OCI-LY3 (cell line): ENCODE data around the gene KRT80.

ENCODE experiments used
- H2AFZ ChIP-seq: fragments of 200-600, 300-600 bp; shearing (Covaris generic); 2 replicates; pipeline ENCODE4 v1.6.0; 2014; ENCODE audit warnings: antibody characterized with exemption, low read depth, low read length
- H3K27ac ChIP-seq: fragments of 200-600, 300-600 bp; sonication (generic); 2 replicates; pipeline ENCODE4 v1.5.1; 2014; ENCODE audit warnings: mild to moderate bottlenecking, low read length, moderate library complexity, mixed read lengths
- H3K27me3 ChIP-seq: fragments of 200-600, 300-600 bp; sonication (generic); 2 replicates; pipeline ENCODE4 v1.6.1; 2014; ENCODE audit warnings: low read depth, low read length, mixed read lengths
- H3K36me3 ChIP-seq: fragments of 200-600, 300-600 bp; sonication (generic); replicated peaks from 2 replicates; pipeline ENCODE3; 2014; ENCODE audit warnings: low read depth, low read length, mixed read lengths
- H3K4me1 ChIP-seq: fragments of 300-600, 200-600 bp; sonication (generic); 2 replicates; pipeline ENCODE4 v1.6.1; 2014; ENCODE audit warnings: low read length, mixed read lengths
- H3K4me2 ChIP-seq: fragments of 200-600, 300-600 bp; sonication (generic); 2 replicates; pipeline ENCODE4 v1.6.1; 2014; ENCODE audit warnings: low read length, mixed read lengths
- H3K4me3 ChIP-seq: fragments of 300-600, 200-600 bp; sonication (generic); 2 replicates; pipeline ENCODE4 v1.5.1; 2014; ENCODE audit warnings: antibody characterized with exemption, mild to moderate bottlenecking, low read length, moderate library complexity
- H3K79me2 ChIP-seq: fragments of 300-600, 200-600 bp; shearing (Covaris generic); 2 replicates; pipeline ENCODE4 v1.6.1; 2014; ENCODE audit warnings: mild to moderate bottlenecking, low read length, mixed read lengths
- H3K9ac ChIP-seq: fragments of 300-600, 200-600 bp; shearing (Covaris generic); 2 replicates; pipeline ENCODE4 v1.6.0; 2014; ENCODE audit warnings: mild to moderate bottlenecking, low read length, moderate library complexity
- H3K9me3 ChIP-seq: fragments of 200-600, 300-600 bp; shearing (Covaris generic); 2 replicates; pipeline ENCODE4 v1.6.1; 2014; ENCODE audit warnings: low read length, mixed read lengths; ENCODE audit not compliant: insufficient read depth
- H4K20me1 ChIP-seq: fragments of 200-600, 300-600 bp; sonication (generic); 2 replicates; pipeline ENCODE4 v1.6.1; 2016; ENCODE audit warnings: low read length, mixed read lengths; ENCODE audit not compliant: insufficient read depth
- EZH2phosphoT487 ChIP-seq: fragments of 200-600 bp; shearing (Covaris generic); IDR thresholded peaks from 2 replicates; pipeline ENCODE4 v1.6.1; 2018; ENCODE audit warnings: antibody characterized with exemption, mixed run types, low read depth
- TF ChIP-seq, protein P1 (sequence below): fragments of 200-600, 300-600 bp; sonication (generic); IDR thresholded peaks from 2 replicates; pipeline ENCODE4 v1.5.1; 2014; ENCODE audit warnings: antibody characterized with exemption, low read length, low read depth

KRT80 gene

DNA sequence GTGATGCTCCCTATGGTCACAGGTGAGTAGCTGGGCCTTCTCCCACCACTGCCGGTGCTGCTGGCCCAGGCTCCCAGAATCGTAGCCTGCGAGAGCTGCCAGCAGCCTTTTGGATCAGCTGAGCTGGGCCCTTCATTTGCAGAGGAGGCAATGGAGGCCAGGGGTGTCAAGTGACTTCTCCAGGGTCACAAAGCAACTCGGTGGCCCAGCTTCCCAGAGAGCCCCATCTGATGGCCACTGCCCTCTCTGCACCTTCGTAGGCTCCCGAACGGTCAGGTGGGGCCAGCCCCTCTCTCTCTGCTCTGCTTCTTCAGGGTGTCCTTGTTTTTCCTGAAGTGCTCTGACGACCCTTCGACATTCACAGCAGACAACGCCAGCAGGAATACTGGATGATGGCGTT is 4.6 kb downstream of the KRT80 start:
- H3K27ac ChIP-seq, result no peak overlapping the region
- no peak overlapping the region for H3K4me2 ChIP-seq
- no peaks in the 10 kb centered on the region for H3K79me2 ChIP-seq
- no peaks in the 10 kb centered on the region for H3K9me3 ChIP-seq
- no peaks in the 10 kb centered on the region for H4K20me1 ChIP-seq
- peaks cover 12% of the 10 kb centered on the region for H3K27me3 ChIP-seq
- no peak overlapping the region for H3K4me3 ChIP-seq
- TF ChIP-seq, protein P1, sequence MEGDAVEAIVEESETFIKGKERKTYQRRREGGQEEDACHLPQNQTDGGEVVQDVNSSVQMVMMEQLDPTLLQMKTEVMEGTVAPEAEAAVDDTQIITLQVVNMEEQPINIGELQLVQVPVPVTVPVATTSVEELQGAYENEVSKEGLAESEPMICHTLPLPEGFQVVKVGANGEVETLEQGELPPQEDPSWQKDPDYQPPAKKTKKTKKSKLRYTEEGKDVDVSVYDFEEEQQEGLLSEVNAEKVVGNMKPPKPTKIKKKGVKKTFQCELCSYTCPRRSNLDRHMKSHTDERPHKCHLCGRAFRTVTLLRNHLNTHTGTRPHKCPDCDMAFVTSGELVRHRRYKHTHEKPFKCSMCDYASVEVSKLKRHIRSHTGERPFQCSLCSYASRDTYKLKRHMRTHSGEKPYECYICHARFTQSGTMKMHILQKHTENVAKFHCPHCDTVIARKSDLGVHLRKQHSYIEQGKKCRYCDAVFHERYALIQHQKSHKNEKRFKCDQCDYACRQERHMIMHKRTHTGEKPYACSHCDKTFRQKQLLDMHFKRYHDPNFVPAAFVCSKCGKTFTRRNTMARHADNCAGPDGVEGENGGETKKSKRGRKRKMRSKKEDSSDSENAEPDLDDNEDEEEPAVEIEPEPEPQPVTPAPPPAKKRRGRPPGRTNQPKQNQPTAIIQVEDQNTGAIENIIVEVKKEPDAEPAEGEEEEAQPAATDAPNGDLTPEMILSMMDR, result no peak
- TF ChIP-seq EZH2phosphoT487, result no peak
- no peak overlapping the region for H2AFZ ChIP-seq
- H3K36me3 ChIP-seq, result no peaks in the 10 kb centered on the region
- no peaks in the 10 kb centered on the region for H3K4me1 ChIP-seq
- no peak overlapping the region for H3K9ac ChIP-seq

- H3K79me2 ChIP-seq, result no peaks in the 10 kb centered on the region
- H3K27ac ChIP-seq, result no peak overlapping the region
- peaks cover 10% of the 10 kb centered on the region for H3K27me3 ChIP-seq
- no peak overlapping the region for H2AFZ ChIP-seq
- no peak overlapping the region for H3K4me3 ChIP-seq
- H3K9me3 ChIP-seq, result no peaks in the 10 kb centered on the region
- no peaks in the 10 kb centered on the region for H3K4me1 ChIP-seq
- TF ChIP-seq, protein P1, result no peak
- TF ChIP-seq EZH2phosphoT487, result no peak
- no peak overlapping the region for H3K4me2 ChIP-seq
- no peaks in the 10 kb centered on the region for H3K36me3 ChIP-seq
- H4K20me1 ChIP-seq, result no peaks in the 10 kb centered on the region
- no peak overlapping the region for H3K9ac ChIP-seq
Measured at GRCh38 chr12:52186118-52186840, 5.5 kb downstream of the KRT80 start.

DNA sequence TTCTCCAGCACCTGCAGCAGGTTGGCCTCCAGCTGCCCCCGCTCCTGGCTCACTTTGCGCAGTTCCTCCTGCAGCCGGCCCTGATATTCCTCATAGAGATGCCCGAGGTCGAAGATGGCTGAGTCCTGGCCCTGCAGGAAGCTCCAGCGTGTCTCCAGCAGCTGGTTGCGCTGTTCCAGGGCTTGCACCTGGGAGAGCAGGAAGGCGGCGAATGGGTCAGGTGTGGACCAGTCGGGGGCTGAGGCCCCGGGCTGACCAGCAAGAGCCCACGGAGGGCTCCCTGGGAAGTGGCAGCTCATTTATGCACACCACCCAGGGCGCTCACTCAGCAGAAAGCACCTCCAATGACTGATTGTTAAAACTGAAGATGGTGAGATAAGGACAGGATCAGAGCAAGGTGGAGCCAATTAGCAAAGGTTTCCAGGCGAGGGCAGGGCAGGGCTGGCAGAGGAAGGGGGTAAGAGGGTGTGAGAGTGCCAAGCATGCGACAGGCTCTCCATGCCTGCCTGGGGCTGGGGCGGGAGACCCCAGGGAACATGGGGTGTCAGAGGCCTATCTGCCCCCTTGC is 6.3 kb downstream of the KRT80 start:
- H3K9me3 ChIP-seq, result no peaks in the 10 kb centered on the region
- H3K27ac ChIP-seq, result no peak overlapping the region
- TF ChIP-seq, protein P1, result no peak
- no peak for TF ChIP-seq EZH2phosphoT487
- H3K4me2 ChIP-seq, result no peak overlapping the region
- no peaks in the 10 kb centered on the region for H3K36me3 ChIP-seq
- no peaks in the 10 kb centered on the region for H3K4me1 ChIP-seq
- H4K20me1 ChIP-seq, result no peaks in the 10 kb centered on the region
- no peak overlapping the region for H3K4me3 ChIP-seq
- peaks cover 7% of the 10 kb centered on the region for H3K27me3 ChIP-seq
- H2AFZ ChIP-seq, result no peak overlapping the region
- no peaks in the 10 kb centered on the region for H3K79me2 ChIP-seq
- H3K9ac ChIP-seq, result no peak overlapping the region

GRCh38 chr12:52184813-52185212 is 7.0 kb downstream of the KRT80 start:
- no peak overlapping the region for H3K4me2 ChIP-seq
- no peak overlapping the region for H3K4me3 ChIP-seq
- no peaks in the 10 kb centered on the region for H3K9me3 ChIP-seq
- H3K4me1 ChIP-seq, result no peaks in the 10 kb centered on the region
- H3K79me2 ChIP-seq, result no peaks in the 10 kb centered on the region
- H3K9ac ChIP-seq, result no peak overlapping the region
- no peaks in the 10 kb centered on the region for H4K20me1 ChIP-seq
- TF ChIP-seq, protein P1, result no peak
- no peak for TF ChIP-seq EZH2phosphoT487
- no peak overlapping the region for H2AFZ ChIP-seq
- no peaks in the 10 kb centered on the region for H3K36me3 ChIP-seq
- peaks cover under 1% of the 10 kb centered on the region; the same call in 1 of the 2 replicates for H3K27me3 ChIP-seq
- no peak overlapping the region for H3K27ac ChIP-seq
